SK-N-SH treated with all-trans-retinoic acid at 6 μM for 48 hours (cell line): ENCODE measurements around the gene NTSR1.

Source experiments
- ATAC-seq: fragments of 200-7000 bp; cut with Tn5 transposase; 3 replicates; pipeline ENCODE4 v1.9.1; 2020; ENCODE audit warnings: mild to moderate bottlenecking, moderate library complexity
- ARNTL ChIP-seq: fragments of 450-650 bp; formaldehyde crosslinking; IDR thresholded peaks from 2 replicates; pipeline ENCODE4 v1.5.0; 2020; ENCODE audit warnings: low read depth, mild to moderate bottlenecking, moderate library complexity, borderline replicate concordance
- BACH2 ChIP-seq: fragments of 250-450 bp; sonication (Bioruptor Pico); IDR thresholded peaks from 2 replicates; pipeline ENCODE4 v1.9.0; 2021; ENCODE audit warnings: mild to moderate bottlenecking, borderline replicate concordance
- CSDC2 ChIP-seq: fragments of 250-450 bp; sonication (Bioruptor Pico); IDR thresholded peaks from 2 replicates; pipeline ENCODE4 v1.5.0; 2020; ENCODE audit warnings: mild to moderate bottlenecking, moderate library complexity
- ESRRG ChIP-seq: fragments of 250-450 bp; sonication (Bioruptor Pico); IDR thresholded peaks from 2 replicates; pipeline ENCODE4 v1.6.1; 2021; ENCODE audit warnings: mild to moderate bottlenecking
- GLIS3 ChIP-seq: fragments of 250-450 bp; sonication (Bioruptor Pico); IDR thresholded peaks from 2 replicates; pipeline ENCODE4 v1.5.0; 2020; ENCODE audit warnings: mild to moderate bottlenecking, moderate library complexity
- ISL1 ChIP-seq: fragments of 250-450 bp; sonication (Bioruptor Pico); IDR thresholded peaks from 2 replicates; pipeline ENCODE4 v2.1.2; 2022; ENCODE audit warnings: mild to moderate bottlenecking, moderate library complexity
- OSR1 ChIP-seq: fragments of 250-450 bp; sonication (Bioruptor Pico); IDR thresholded peaks from 2 replicates; pipeline ENCODE4 v1.8.0; 2022; ENCODE audit warnings: moderate library complexity, mild to moderate bottlenecking, inconsistent platforms
- PPARA ChIP-seq: fragments of 250-450 bp; sonication (Bioruptor Pico); IDR thresholded peaks from 2 replicates; pipeline ENCODE4 v1.5.0; 2020; ENCODE audit warnings: mild to moderate bottlenecking, borderline replicate concordance
- RARB ChIP-seq: fragments of 250-450 bp; sonication (Bioruptor Pico); IDR thresholded peaks from 2 replicates; pipeline ENCODE4 v1.8.0; 2021; ENCODE audit warnings: mild to moderate bottlenecking, moderate library complexity
- SNAI2 ChIP-seq: fragments of 250-450 bp; sonication (Bioruptor Pico); IDR thresholded peaks from 2 replicates; pipeline ENCODE4 v1.5.0; 2020; ENCODE audit warnings: mild to moderate bottlenecking, moderate library complexity
- TCF4 ChIP-seq: fragments of 250-450 bp; sonication (Bioruptor Pico); IDR thresholded peaks from 2 replicates; pipeline ENCODE4 v1.8.0; 2021; ENCODE audit warnings: mild to moderate bottlenecking, moderate library complexity, borderline replicate concordance
- ZC3H10 ChIP-seq: fragments of 250-450 bp; sonication (Bioruptor Pico); IDR thresholded peaks from 2 replicates; pipeline ENCODE4 v1.5.1; 2021; ENCODE audit warnings: mild to moderate bottlenecking, moderate library complexity
- ZFP3 ChIP-seq: fragments of 250-450 bp; sonication (Bioruptor Pico); IDR thresholded peaks from 2 replicates; pipeline ENCODE4 v1.5.0; 2020; ENCODE audit warnings: mild to moderate bottlenecking, moderate library complexity
- ZFP30 ChIP-seq: fragments of 450-650 bp; formaldehyde crosslinking; IDR thresholded peaks from 2 replicates; pipeline ENCODE4 v1.5.0; 2022; ENCODE audit warnings: mild to moderate bottlenecking, moderate library complexity
- ZNF565 ChIP-seq: fragments of 450-650 bp; formaldehyde crosslinking; conservative IDR thresholded peaks from 2 replicates; pipeline ENCODE4 v1.5.0; 2020; ENCODE audit warnings: low read depth, mild to moderate bottlenecking, moderate library complexity
- ZNF70 ChIP-seq: fragments of 450-650 bp; formaldehyde crosslinking; IDR thresholded peaks from 2 replicates; pipeline ENCODE4 v1.5.0; 2020; ENCODE audit warnings: mild to moderate bottlenecking, moderate library complexity
- ZNF8 ChIP-seq: fragments of 450-650 bp; formaldehyde crosslinking; IDR thresholded peaks from 2 replicates; pipeline ENCODE4 v1.5.0; 2020; ENCODE audit warnings: mild to moderate bottlenecking, moderate library complexity
- TF ChIP-seq, protein P1 (sequence below): fragments of 250-450 bp; sonication (Bioruptor Pico); IDR thresholded peaks from 2 replicates; pipeline ENCODE4 v1.8.0; 2020; ENCODE audit warnings: mild to moderate bottlenecking, moderate library complexity, borderline replicate concordance
- TF ChIP-seq, protein P2 (sequence below): fragments of 250-450 bp; sonication (Bioruptor Pico); IDR thresholded peaks from 2 replicates; pipeline ENCODE4 v1.8.0; 2021; ENCODE audit warnings: low read depth, mild to moderate bottlenecking, moderate library complexity, borderline replicate concordance
- TF ChIP-seq, protein P3 (sequence below): fragments of 250-450 bp; sonication (Bioruptor Pico); IDR thresholded peaks from 2 replicates; pipeline ENCODE4 v1.5.0; 2020; ENCODE audit warnings: mild to moderate bottlenecking, moderate library complexity

NTSR1 gene

DNA sequence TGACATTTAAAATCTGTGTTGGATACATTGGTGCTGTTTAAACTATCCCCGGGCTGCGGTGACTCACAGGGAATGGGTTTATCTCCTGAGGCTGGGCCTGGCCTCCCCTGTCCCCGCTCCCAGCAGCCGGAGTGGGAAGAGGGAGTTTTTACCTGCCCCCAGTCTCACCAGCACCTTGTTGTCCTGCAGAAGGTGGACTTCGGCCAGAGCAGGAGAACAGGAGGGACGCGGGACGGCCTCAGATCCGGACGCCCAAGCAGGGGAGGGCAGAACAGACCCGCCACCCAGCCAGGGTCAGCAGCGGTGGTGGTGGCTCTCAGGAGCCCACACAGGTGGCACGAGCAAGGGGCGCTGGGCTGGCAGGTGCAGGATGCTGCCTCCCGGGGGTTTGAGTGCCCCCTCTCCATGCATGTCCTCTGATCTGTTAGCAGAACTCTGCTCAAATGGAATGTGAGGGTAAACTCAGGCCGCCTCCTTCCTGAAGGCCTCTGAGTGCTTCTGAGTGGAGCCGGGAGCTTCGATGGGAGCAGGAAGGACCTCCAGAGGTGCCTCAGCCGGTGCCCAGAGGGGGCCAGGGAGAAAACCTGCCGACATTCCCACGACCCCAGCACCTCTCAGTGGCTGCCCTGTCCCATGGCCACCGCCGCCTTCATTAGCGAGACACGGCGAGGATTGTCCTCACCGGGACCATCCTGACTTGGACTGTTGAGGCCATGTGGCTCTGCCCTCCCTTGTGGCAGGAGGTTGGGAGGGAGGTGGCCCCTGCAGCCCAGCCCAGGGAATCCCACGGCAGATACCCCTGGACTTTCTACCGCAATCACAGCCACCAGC is 44.2 kb downstream of the NTSR1 start:
- TF ChIP-seq ZNF70 (CRISPR knock-in tag) (no peak), SNAI2 (CRISPR knock-in tag) (no peak), TCF4 (no peak), ISL1 (CRISPR knock-in tag) (no peak), BACH2 (CRISPR knock-in tag) (no peak)
- TF ChIP-seq, protein P1, sequence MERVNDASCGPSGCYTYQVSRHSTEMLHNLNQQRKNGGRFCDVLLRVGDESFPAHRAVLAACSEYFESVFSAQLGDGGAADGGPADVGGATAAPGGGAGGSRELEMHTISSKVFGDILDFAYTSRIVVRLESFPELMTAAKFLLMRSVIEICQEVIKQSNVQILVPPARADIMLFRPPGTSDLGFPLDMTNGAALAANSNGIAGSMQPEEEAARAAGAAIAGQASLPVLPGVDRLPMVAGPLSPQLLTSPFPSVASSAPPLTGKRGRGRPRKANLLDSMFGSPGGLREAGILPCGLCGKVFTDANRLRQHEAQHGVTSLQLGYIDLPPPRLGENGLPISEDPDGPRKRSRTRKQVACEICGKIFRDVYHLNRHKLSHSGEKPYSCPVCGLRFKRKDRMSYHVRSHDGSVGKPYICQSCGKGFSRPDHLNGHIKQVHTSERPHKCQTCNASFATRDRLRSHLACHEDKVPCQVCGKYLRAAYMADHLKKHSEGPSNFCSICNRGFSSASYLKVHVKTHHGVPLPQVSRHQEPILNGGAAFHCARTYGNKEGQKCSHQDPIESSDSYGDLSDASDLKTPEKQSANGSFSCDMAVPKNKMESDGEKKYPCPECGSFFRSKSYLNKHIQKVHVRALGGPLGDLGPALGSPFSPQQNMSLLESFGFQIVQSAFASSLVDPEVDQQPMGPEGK (CRISPR knock-in tag), result no peak
- ATAC-seq, result 0 out of 3 replicates have a peak, but pooled peaks have one; percentile 20

DNA sequence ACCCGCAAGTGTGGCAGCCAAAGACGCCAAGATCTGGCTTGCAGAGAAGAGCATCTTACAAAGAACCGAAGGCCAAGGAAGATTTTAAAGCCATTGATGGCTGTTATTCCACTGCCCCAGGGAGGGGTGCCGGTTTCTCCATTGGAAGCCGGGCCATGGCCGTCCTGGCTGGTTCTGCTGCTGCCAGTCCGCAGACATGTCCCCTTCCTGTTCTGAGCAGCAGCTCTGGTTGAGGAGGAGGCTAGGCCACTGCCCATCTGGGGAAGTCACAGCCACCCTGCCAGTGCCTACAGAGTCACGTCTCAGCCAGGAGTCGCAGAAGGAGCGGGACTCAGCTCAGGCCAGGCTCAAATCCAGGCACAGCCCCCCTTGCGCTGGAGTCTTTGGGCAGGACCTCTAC is 45.0 kb downstream of the NTSR1 start:
- TF ChIP-seq, protein P2, sequence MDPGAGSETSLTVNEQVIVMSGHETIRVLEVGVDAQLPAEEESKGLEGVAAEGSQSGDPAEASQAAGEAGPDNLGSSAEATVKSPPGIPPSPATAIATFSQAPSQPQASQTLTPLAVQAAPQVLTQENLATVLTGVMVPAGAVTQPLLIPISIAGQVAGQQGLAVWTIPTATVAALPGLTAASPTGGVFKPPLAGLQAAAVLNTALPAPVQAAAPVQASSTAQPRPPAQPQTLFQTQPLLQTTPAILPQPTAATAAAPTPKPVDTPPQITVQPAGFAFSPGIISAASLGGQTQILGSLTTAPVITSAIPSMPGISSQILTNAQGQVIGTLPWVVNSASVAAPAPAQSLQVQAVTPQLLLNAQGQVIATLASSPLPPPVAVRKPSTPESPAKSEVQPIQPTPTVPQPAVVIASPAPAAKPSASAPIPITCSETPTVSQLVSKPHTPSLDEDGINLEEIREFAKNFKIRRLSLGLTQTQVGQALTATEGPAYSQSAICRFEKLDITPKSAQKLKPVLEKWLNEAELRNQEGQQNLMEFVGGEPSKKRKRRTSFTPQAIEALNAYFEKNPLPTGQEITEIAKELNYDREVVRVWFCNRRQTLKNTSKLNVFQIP (CRISPR knock-in tag), result no peak
- TF ChIP-seq ZC3H10 (CRISPR knock-in tag) (no peak), SNAI2 (CRISPR knock-in tag) (no peak), ESRRG (CRISPR knock-in tag) (no peak), BACH2 (CRISPR knock-in tag) (no peak), ISL1 (CRISPR knock-in tag) (no peak), ZNF70 (CRISPR knock-in tag) (no peak), PPARA (no peak), ZNF565 (no peak), ZNF8 (CRISPR knock-in tag) (no peak), GLIS3 (CRISPR knock-in tag) (no peak), TCF4 (no peak), ZFP3 (no peak)
- TF ChIP-seq, protein P3, sequence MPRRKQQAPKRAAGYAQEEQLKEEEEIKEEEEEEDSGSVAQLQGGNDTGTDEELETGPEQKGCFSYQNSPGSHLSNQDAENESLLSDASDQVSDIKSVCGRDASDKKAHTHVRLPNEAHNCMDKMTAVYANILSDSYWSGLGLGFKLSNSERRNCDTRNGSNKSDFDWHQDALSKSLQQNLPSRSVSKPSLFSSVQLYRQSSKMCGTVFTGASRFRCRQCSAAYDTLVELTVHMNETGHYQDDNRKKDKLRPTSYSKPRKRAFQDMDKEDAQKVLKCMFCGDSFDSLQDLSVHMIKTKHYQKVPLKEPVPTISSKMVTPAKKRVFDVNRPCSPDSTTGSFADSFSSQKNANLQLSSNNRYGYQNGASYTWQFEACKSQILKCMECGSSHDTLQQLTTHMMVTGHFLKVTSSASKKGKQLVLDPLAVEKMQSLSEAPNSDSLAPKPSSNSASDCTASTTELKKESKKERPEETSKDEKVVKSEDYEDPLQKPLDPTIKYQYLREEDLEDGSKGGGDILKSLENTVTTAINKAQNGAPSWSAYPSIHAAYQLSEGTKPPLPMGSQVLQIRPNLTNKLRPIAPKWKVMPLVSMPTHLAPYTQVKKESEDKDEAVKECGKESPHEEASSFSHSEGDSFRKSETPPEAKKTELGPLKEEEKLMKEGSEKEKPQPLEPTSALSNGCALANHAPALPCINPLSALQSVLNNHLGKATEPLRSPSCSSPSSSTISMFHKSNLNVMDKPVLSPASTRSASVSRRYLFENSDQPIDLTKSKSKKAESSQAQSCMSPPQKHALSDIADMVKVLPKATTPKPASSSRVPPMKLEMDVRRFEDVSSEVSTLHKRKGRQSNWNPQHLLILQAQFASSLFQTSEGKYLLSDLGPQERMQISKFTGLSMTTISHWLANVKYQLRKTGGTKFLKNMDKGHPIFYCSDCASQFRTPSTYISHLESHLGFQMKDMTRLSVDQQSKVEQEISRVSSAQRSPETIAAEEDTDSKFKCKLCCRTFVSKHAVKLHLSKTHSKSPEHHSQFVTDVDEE (CRISPR knock-in tag), result no peak
- TF ChIP-seq, protein P1 (CRISPR knock-in tag), result no peak
- ATAC-seq, result no peak

DNA sequence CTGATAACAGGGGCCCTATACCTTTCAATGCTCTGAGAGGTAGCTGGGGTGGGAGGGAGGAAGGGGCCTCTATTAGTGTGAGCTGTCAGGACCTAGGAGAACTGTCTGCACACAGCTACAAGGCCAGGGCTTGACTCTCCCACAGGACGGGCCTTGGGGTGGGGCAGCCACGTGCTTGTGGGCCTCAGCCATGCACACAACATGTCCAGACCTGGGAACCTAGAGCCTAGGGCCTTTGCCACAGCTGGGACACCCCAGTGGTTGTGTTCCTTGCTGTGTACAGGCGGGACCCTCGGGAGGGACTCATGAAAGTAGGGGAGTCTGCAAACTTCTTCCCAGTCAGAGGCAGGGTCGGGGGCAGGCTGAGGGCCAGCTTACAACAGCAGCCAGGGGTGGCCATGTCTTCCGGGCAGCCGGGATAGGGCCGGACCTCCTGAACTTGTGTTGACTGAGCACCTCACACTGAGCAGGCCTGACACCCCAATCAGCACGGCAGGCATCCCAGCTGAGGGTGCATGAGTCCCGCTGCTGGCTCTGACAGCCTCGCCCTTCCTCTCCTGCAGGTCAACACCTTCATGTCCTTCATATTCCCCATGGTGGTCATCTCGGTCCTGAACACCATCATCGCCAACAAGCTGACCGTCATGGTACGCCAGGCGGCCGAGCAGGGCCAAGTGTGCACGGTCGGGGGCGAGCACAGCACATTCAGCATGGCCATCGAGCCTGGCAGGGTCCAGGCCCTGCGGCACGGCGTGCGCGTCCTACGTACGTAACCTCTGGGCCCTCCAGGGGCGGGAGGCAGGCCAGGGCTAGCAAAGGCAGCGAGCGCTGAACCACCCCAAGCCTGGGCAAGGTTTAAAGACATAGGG is 45.7 kb downstream of the NTSR1 start:
- ATAC-seq, result no peak
- TF ChIP-seq OSR1 (CRISPR knock-in tag), result no peak
- TF ChIP-seq ZFP30 (CRISPR knock-in tag), result no peak

DNA sequence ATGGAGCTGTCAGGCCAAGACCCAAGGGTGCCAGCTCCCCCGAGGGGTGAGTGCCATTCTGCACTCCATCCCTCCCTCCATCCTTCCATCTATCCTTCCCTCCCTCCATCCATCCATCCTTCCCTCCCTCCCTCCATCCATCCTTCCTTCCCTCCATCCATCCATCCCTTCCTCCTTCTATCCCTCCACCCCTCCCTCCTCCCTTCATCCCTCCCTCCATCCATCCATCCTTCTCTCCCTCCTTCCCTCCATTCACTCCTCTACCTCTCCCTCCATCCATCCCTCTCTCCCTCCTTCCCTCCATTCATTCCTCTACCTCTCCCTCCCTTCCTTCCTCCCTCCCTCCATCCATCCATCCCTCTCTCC is 46.3 kb downstream of the NTSR1 start:
- no peak for ATAC-seq
- TF ChIP-seq ZNF565 (no peak), CSDC2 (no peak), GLIS3 (CRISPR knock-in tag) (no peak), SNAI2 (CRISPR knock-in tag) (no peak), ZNF70 (CRISPR knock-in tag) (no peak), ZFP3 (no peak), ARNTL (CRISPR knock-in tag) (no peak), RARB (CRISPR knock-in tag) (no peak), OSR1 (CRISPR knock-in tag) (no peak)
- TF ChIP-seq, protein P2 (CRISPR knock-in tag), result no peak
- TF ChIP-seq, protein P1 (CRISPR knock-in tag), result no peak
